Neuron (in vitro differentiated cells): Measurements from ENCODE around the gene PFKFB4.

ENCODE experiments used
- H2AFZ ChIP-seq: one replicate; pipeline ENCODE4 v1.6.1; 2013; ENCODE audit warnings: low read depth, mild to moderate bottlenecking, inconsistent platforms, low read length, moderate library complexity
- H3K27me3 ChIP-seq: one replicate; pipeline ENCODE4 v1.6.1; 2013; ENCODE audit warnings: low read length; ENCODE audit not compliant: insufficient read depth
- H3K36me3 ChIP-seq: one replicate; pipeline ENCODE4 v1.6.1; 2013; ENCODE audit warnings: low read length; ENCODE audit not compliant: insufficient read depth
- H3K4me1 ChIP-seq: one replicate; pipeline ENCODE4 v1.6.1; 2013; ENCODE audit warnings: low read length; ENCODE audit not compliant: insufficient read depth
- H3K4me3 ChIP-seq: 2 replicates; pipeline ENCODE4 v1.5.1; 2013; ENCODE audit warnings: mild to moderate bottlenecking, low read length, moderate library complexity
- H3K9me3 ChIP-seq: one replicate; pipeline ENCODE4 v1.6.1; 2013; ENCODE audit warnings: low read length

Gene PFKFB4

DNA sequence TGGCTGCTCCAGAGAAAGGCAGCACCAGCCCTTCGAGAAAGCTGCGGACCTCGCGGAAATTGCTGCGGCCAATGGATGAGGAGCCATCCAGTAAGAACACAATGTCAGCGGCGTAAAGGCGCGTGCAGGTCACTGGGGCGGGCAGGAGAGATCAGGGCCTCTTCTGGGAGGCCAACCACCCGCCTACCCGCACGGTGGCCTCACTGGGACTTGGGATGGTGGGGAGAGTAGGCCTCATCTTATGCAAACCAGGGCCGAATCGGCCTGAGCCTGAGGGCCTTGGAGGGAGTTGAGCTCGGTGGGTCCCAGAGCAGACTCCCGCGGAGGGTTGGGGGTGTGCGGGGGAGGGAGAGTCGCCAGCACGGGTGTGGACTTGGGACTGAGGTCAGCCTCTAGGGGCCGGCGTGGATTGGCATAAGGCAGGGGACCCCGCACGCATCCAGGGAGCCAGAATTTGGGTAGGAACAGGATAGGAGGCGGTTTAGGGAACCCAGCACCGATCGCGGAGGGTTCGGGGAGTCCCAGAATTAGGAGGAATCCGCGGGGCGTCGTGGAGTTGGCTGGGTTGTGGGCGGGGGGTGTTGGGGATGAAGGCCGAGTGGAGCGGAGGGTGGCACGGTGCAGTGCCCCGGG is 37.9 kb upstream of the PFKFB4 start:
- Histone ChIP-seq H3K4me1 (no peaks in the 10 kb centered on the region), H3K36me3 (peaks cover 24% of the 10 kb centered on the region), H3K9me3 (no peaks in the 10 kb centered on the region), H3K4me3 (no peak overlapping the region), H2AFZ (no peak overlapping the region), H3K27me3 (no peaks in the 10 kb centered on the region)

GRCh38 chr3:48593337-48593736 is 36.7 kb upstream of the PFKFB4 start:
- H3K9me3 ChIP-seq = no peaks in the 10 kb centered on the region

GRCh38 chr3:48592519-48593087 is 36.0 kb upstream of the PFKFB4 start:
- Histone ChIP-seq H3K9me3 (no peaks in the 10 kb centered on the region), H3K4me1 (no peaks in the 10 kb centered on the region), H2AFZ (no peak overlapping the region), H3K36me3 (peaks cover 4% of the 10 kb centered on the region), H3K27me3 (no peaks in the 10 kb centered on the region), H3K4me3 (no peak overlapping the region)

More at GRCh38 chr3:48593337-48593736, 36.7 kb upstream of the PFKFB4 start:
- no peaks in the 10 kb centered on the region for H3K4me1 ChIP-seq
- peaks cover 12% of the 10 kb centered on the region for H3K36me3 ChIP-seq
- no peak overlapping the region for H3K4me3 ChIP-seq
- H3K27me3 ChIP-seq = no peaks in the 10 kb centered on the region
- H2AFZ ChIP-seq = no peak overlapping the region

DNA sequence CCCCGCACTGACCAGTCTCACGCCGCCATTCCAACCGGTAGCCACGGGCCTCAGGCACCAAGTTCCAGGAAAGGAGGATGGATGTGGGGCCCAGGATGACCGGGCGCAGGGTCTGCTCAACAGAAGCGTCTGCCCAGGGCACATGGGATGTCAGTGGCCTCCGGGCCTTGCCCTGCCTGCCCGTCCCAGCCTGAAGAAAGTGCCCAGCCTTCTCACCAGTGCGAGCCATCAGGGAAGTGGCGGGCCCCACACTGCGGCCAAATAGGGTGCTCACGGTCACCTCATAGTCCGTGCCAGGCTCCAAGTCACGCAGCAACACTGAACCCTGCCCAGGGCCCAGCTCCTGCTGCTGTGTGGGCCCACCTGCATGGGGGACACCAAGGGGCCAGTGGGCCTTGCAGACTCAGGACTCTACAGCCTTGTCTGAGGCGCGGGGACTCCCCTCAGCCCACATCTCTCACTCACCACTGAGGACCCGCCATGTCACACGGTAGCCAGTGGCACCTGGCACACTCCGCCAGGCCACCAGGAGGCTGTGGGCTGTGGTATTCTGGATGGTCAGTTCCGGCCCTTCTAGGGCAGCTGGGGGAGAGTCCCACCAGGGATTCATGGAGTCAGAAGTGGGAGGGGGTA is 35.4 kb upstream of the PFKFB4 start:
- Histone ChIP-seq H3K4me3 (no peak overlapping the region), H3K27me3 (no peaks in the 10 kb centered on the region), H3K4me1 (no peaks in the 10 kb centered on the region), H3K9me3 (no peaks in the 10 kb centered on the region), H2AFZ (no peak overlapping the region), H3K36me3 (no peaks in the 10 kb centered on the region)

GRCh38 chr3:48591436-48591835 is 34.8 kb upstream of the PFKFB4 start:
- no peaks in the 10 kb centered on the region for H3K9me3 ChIP-seq
- no peak overlapping the region for H2AFZ ChIP-seq
- H3K27me3 ChIP-seq = no peaks in the 10 kb centered on the region
- H3K4me1 ChIP-seq = no peaks in the 10 kb centered on the region
- H3K36me3 ChIP-seq = peaks cover under 1% of the 10 kb centered on the region
- H3K4me3 ChIP-seq = no peak overlapping the region

DNA sequence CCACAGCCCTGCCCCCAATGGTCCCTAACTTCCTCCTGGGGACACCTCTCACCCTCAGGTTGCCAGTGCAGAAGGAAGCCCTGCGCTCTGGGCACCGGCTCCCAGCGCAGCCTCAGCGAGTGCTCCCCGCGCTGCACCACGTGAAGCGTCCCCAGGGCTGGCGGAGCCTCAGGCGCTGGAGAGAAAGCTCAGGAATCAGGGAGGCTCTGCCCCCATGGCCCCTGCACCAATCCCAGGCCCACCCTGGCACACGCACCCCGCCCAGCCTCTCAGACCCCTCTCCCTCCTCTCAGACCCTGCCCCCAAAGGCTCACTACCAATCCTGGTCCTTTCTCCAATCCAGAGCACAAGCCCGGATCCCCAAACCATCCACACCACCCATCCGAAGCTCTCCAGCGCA is 31.6 kb upstream of the PFKFB4 start:
- peaks cover 4% of the 10 kb centered on the region for H3K36me3 ChIP-seq
- H3K4me3 ChIP-seq = no peak overlapping the region
- no peaks in the 10 kb centered on the region for H3K27me3 ChIP-seq
- H3K4me1 ChIP-seq = no peaks in the 10 kb centered on the region
- no peak overlapping the region for H2AFZ ChIP-seq
- peaks cover 4% of the 10 kb centered on the region for H3K9me3 ChIP-seq

DNA sequence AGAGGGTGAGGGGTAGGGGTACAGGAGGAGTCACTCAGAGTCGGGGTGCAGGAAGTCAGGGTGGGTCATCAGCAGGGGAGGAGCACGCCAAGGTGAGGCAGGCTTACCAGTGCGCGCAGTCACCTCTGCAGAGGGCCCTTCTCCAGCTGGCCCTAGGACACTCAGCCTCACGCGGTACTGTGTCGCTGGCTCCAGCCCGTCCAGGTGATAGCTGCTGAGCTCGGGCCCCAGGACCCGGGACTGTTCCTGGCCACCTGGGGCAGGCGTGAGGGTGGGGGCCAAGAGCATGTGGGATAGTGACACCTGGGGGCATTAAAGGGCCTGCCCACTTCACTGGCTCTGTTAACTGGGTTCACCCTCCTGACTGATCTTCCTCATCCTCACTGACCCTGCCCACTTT is 31.1 kb upstream of the PFKFB4 start:
- Histone ChIP-seq H3K9me3 (peaks cover 4% of the 10 kb centered on the region), H3K4me1 (no peaks in the 10 kb centered on the region), H3K27me3 (no peaks in the 10 kb centered on the region), H2AFZ (no peak overlapping the region), H3K4me3 (no peak overlapping the region), H3K36me3 (peaks cover 4% of the 10 kb centered on the region)

DNA sequence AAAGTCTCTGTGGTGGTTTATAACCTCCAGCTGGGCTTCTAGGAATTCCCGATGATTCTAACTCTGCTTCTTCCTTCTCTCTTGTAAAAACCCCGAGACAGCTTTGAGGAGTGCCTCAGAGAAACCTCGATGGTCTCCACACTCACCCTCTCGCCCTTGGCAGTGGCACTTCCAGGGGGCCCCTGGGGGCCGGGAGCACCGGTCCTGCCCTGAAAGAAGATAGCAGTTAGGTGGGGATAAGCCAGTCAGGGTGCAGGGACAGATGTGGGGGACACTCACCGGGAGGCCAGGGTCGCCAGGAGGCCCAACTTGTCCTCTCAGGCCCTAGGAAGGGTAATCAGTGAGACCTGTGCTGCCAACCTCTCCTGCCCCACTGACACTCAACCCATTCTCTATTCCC is 28.8 kb upstream of the PFKFB4 start:
- Histone ChIP-seq H2AFZ (no peak overlapping the region), H3K4me1 (peaks cover 9% of the 10 kb centered on the region), H3K36me3 (peaks cover 4% of the 10 kb centered on the region), H3K9me3 (peaks cover 7% of the 10 kb centered on the region), H3K4me3 (no peak overlapping the region), H3K27me3 (no peaks in the 10 kb centered on the region)

DNA sequence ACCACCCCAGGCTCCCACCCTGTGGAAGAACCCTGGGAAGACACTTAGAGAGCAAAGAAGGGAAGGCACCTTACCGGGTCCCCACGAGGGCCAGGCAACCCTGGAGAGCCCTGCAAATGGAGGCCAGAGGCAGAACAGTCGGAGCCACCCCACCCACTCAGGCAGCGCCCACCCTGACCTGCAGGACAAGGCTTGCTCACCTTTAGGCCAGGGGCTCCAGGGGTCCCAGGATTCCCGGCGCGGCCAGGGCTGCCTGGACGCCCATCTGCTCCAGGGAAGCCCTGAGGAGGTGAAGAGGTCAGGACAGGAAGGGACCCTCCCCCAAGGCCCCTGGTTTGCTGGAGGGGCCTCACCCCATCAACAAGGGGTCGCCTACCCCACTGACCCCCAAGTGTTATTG is 28.2 kb upstream of the PFKFB4 start:
- Histone ChIP-seq H3K36me3 (peaks cover 4% of the 10 kb centered on the region), H3K27me3 (no peaks in the 10 kb centered on the region), H3K4me1 (peaks cover 9% of the 10 kb centered on the region)

GRCh38 chr3:48581621-48582481 is 25.2 kb upstream of the PFKFB4 start:
- H3K4me3 ChIP-seq = no peak overlapping the region
- H3K4me1 ChIP-seq = peaks cover 9% of the 10 kb centered on the region
- H3K36me3 ChIP-seq = peaks cover 6% of the 10 kb centered on the region
- H3K9me3 ChIP-seq = peaks cover 7% of the 10 kb centered on the region
- no peak overlapping the region for H2AFZ ChIP-seq
- H3K27me3 ChIP-seq = no peaks in the 10 kb centered on the region

More for the DNA sequence above, 28.2 kb upstream of the PFKFB4 start:
- Histone ChIP-seq H3K4me3 (no peak overlapping the region), H2AFZ (no peak overlapping the region), H3K9me3 (peaks cover 7% of the 10 kb centered on the region)

DNA sequence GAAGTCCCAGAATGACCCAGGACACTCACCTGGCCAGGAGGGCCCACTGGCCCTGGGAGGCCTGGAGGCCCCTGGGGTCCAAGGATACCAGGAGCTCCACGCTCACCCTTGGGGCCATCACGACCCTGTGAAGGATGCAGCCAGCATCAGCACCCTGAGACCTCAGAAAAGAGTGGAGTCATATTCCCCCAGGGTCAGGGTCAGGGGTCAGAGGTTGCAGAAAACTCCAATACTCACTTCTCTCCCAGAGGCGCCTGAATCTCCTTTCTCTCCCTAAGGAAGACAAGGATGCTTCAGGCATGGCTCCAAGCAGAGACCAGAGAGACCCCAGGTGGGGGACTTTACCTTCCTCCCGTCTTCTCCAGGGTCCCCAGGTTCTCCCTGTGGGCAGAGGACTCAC is 20.0 kb upstream of the PFKFB4 start:
- Histone ChIP-seq H3K27me3 (no peaks in the 10 kb centered on the region), H3K4me1 (peaks cover 1% of the 10 kb centered on the region), H3K4me3 (no peak overlapping the region), H3K36me3 (peaks cover 6% of the 10 kb centered on the region), H3K9me3 (peaks cover 2% of the 10 kb centered on the region), H2AFZ (no peak overlapping the region)

DNA sequence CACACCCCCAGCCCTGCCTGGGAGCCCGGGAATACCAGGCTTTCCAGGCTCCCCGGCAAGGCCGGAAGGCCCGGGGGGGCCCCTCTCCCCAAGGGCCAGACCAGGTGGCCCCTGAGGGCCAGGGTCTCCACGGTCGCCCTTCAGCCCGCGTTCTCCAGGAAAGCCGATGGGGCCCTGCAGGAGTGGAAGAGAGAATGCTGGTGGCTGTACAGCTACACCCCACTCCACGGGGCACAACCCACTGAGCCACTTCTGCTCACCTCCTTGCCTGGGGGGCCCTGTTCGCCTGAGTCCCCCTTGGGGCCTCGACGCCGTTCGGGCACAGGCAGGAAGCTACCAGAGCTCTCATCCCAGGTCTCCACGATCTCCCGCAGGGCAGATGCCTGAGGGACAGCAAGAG is 18.8 kb upstream of the PFKFB4 start:
- Histone ChIP-seq H3K27me3 (no peaks in the 10 kb centered on the region), H3K4me3 (no peak overlapping the region), H2AFZ (no peak overlapping the region), H3K36me3 (peaks cover 6% of the 10 kb centered on the region), H3K9me3 (no peaks in the 10 kb centered on the region), H3K4me1 (no peaks in the 10 kb centered on the region)

DNA sequence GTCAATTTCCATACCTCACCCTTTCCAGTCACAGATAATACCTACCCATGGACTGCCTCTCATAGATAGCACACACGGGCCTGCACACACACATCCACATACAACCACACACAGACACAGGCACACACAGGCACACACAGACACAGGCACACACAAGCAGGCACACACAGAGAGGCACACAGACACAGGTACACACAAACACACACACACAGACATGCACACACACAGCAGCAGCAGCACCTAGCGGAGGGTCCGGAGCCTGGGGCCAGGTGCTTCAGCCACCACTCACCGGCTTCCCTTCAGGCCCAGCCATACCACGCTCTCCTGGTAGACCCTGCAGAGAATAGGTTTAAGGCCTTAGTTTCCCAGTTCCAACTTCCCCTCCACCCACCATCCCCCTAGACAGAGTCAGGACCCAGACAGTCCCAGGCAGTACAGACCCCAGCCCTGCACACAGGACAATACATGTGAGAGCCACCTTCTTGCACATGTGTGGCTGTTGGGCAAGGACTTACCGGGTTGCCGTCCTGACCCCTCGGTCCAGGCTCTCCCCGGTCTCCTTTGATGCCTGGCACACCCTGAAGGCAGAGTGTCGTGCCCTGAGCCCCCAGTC is 17.5 kb upstream of the PFKFB4 start:
- H2AFZ ChIP-seq = no peak overlapping the region
- no peak overlapping the region for H3K4me3 ChIP-seq
- H3K36me3 ChIP-seq = peaks cover 6% of the 10 kb centered on the region
- no peaks in the 10 kb centered on the region for H3K27me3 ChIP-seq
- no peaks in the 10 kb centered on the region for H3K4me1 ChIP-seq
- no peaks in the 10 kb centered on the region for H3K9me3 ChIP-seq
